PFSK-1 (cell line): ENCODE data around the gene RAD51B.

Source experiments
- FOXP2 ChIP-seq: optimal IDR thresholded peaks from 2 replicates; pipeline ENCODE3; 2011; ENCODE audit warnings: borderline replicate concordance, control low read depth, inconsistent platforms; ENCODE audit not compliant: insufficient read depth; ENCODE audit errors: extremely low read length, extremely low read depth
- POLR2AphosphoS5 ChIP-seq: IDR thresholded peaks from 2 replicates; pipeline ENCODE4 v1.6.1; 2012; ENCODE audit warnings: low read depth, mild to moderate bottlenecking, control low read depth, low read length, moderate library complexity
- SIN3A ChIP-seq: IDR thresholded peaks from 2 replicates; pipeline ENCODE4 v1.6.1; 2012; ENCODE audit warnings: mild to moderate bottlenecking, low read length, moderate library complexity, borderline replicate concordance; ENCODE audit not compliant: insufficient read depth
- TAF1 ChIP-seq: IDR thresholded peaks from 2 replicates; pipeline ENCODE4 v1.6.1; 2012; ENCODE audit warnings: low read length, control low read depth, borderline replicate concordance; ENCODE audit not compliant: insufficient read depth
- TF ChIP-seq, protein P1 (sequence below), 2 experiments: IDR thresholded peaks; 2 replicates each; pipeline versions ENCODE4 v1.6.1 to v1.8.0; 2011 to 2012; ENCODE audit warnings: low read depth in 2 of 2, low read length in 2 of 2, control low read depth in 1 of 2, inconsistent platforms in 1 of 2, mild to moderate bottlenecking in 1 of 2, moderate library complexity in 1 of 2; ENCODE audit not compliant: insufficient read depth in 1 of 2

Gene RAD51B

GRCh38 chr14:67859169-67859749 is 39.7 kb downstream of the RAD51B start:
- TF ChIP-seq TAF1 (no peak), POLR2AphosphoS5 (no peak), SIN3A (no peak), FOXP2 (no peak)
- TF ChIP-seq, protein P1, sequence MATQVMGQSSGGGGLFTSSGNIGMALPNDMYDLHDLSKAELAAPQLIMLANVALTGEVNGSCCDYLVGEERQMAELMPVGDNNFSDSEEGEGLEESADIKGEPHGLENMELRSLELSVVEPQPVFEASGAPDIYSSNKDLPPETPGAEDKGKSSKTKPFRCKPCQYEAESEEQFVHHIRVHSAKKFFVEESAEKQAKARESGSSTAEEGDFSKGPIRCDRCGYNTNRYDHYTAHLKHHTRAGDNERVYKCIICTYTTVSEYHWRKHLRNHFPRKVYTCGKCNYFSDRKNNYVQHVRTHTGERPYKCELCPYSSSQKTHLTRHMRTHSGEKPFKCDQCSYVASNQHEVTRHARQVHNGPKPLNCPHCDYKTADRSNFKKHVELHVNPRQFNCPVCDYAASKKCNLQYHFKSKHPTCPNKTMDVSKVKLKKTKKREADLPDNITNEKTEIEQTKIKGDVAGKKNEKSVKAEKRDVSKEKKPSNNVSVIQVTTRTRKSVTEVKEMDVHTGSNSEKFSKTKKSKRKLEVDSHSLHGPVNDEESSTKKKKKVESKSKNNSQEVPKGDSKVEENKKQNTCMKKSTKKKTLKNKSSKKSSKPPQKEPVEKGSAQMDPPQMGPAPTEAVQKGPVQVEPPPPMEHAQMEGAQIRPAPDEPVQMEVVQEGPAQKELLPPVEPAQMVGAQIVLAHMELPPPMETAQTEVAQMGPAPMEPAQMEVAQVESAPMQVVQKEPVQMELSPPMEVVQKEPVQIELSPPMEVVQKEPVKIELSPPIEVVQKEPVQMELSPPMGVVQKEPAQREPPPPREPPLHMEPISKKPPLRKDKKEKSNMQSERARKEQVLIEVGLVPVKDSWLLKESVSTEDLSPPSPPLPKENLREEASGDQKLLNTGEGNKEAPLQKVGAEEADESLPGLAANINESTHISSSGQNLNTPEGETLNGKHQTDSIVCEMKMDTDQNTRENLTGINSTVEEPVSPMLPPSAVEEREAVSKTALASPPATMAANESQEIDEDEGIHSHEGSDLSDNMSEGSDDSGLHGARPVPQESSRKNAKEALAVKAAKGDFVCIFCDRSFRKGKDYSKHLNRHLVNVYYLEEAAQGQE (IDR thresholded peaks at IDR 0.05; ENCODE audit: insufficient read depth in 1 of 2, low read depth in 2 of 2, low read length in 2 of 2) = no peak

- TF ChIP-seq TAF1 (no peak), SIN3A (no peak), FOXP2 (no peak), POLR2AphosphoS5 (no peak)
- TF ChIP-seq, protein P1 (IDR thresholded peaks at IDR 0.05; ENCODE audit: insufficient read depth in 1 of 2, low read depth in 2 of 2, low read length in 2 of 2) = no peak
Observed at GRCh38 chr14:67863223-67863622, 43.6 kb downstream of the RAD51B start.

GRCh38 chr14:67875175-67876006 is 55.8 kb downstream of the RAD51B start:
- no peak for TF ChIP-seq TAF1

DNA sequence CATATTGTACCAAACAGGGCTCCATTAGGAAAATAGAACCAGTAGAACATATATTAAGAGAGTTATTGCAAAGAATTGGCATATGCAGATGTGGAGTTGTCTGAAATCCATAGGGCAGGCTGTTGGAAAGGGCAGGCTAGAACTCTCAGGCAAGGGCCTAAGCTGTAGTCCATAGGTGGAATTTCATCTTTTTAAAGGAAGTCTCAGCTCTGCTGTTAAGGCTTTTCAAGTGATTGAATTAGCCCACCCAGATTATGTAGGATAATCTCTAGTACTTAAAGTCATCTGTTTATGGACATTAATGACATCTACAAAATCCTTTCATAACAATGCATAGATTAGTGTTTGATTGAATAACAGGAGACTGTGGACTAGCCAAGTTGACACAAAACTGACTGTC is 59.4 kb downstream of the RAD51B start:
- TF ChIP-seq FOXP2 = no peak
- TF ChIP-seq POLR2AphosphoS5 = no peak
- TF ChIP-seq TAF1 = no peak
- TF ChIP-seq, protein P1 (IDR thresholded peaks at IDR 0.05; ENCODE audit: insufficient read depth in 1 of 2, low read depth in 2 of 2, low read length in 2 of 2) = no peak
- TF ChIP-seq SIN3A = no peak

- TF ChIP-seq POLR2AphosphoS5 (no peak), FOXP2 (no peak), TAF1 (no peak), SIN3A (no peak)
- TF ChIP-seq, protein P1 (IDR thresholded peaks at IDR 0.05; ENCODE audit: insufficient read depth in 1 of 2, low read depth in 2 of 2, low read length in 2 of 2) = no peak
Observed at GRCh38 chr14:67881225-67881624, 61.6 kb downstream of the RAD51B start.
